Astrocyte of the cerebellum (primary cell): Measurements from ENCODE around the gene INPP5E.

Source experiments
- DNase-seq: peaks from one replicate; pipeline ENCODE4 v3.0.0-alpha.2; 2011; ENCODE audit warnings: low read depth
- H3K4me3 ChIP-seq: 2 replicates; pipeline ENCODE4 v1.5.1; 2011; ENCODE audit warnings: mild to moderate bottlenecking, low read depth, low read length, moderate library complexity
- CTCF ChIP-seq: IDR thresholded peaks from 2 replicates; pipeline ENCODE4 v1.5.1; 2012; ENCODE audit warnings: low read length, low read depth, moderate library complexity, mild to moderate bottlenecking; ENCODE audit errors: missing control alignments
- in situ Hi-C: cut with HindIII; loops from 2 replicates; pipeline ENCODE4 v1.10.0; 2017; ENCODE audit warnings: low sequenced_read_pairs

The INPP5E gene

GRCh38 chr9:136485049-136486045 lies 45.7 kb upstream of the INPP5E start:
- in situ Hi-C loops: loop anchor here (5.0 kb wide), 3 partner anchors 72 to 157 kb away; no protein-coding TSS in a partner anchor
- TF ChIP-seq CTCF: peak; percentile 83
- DNase-seq: peak; percentile 42
- H3K4me3 ChIP-seq: no peak overlapping the region

- TF ChIP-seq CTCF: no peak
- in situ Hi-C loops: loop anchor here (5.0 kb wide), 3 partner anchors 73 to 158 kb away; no protein-coding TSS in a partner anchor
- no peak for DNase-seq
Measured at GRCh38 chr9:136484153-136485048, 44.8 kb upstream of the INPP5E start.

GRCh38 chr9:136483589-136484152 lies 44.0 kb upstream of the INPP5E start:
- in situ Hi-C loops: no loop called here
- DNase-seq: peak; percentile 54
- no peak for TF ChIP-seq CTCF
- H3K4me3 ChIP-seq: peak overlapping the region; percentile 54

More at GRCh38 chr9:136484153-136485048, 44.8 kb upstream of the INPP5E start:
- peak overlapping the region; percentile 54 for H3K4me3 ChIP-seq

- H3K4me3 ChIP-seq: peak within 1 kb of the TSS; percentile 92
- peak; percentile 96 for DNase-seq
- in situ Hi-C loops: no loop called here
- no peak for TF ChIP-seq CTCF
Measured at GRCh38 chr9:136482793-136483588, 43.3 kb upstream of the INPP5E start, which contains the start of gene SEC16A. SEC16A (minus strand) TSS chr9:136483040; CDS start chr9:136477615, 5,425 bp downstream.

- in situ Hi-C loops: no loop called here
- TF ChIP-seq CTCF: no peak
- no peak for DNase-seq
- H3K4me3 ChIP-seq: peak overlapping the region; percentile 92
Measured at GRCh38 chr9:136482046-136482792, 42.6 kb upstream of the INPP5E start.
